Measurements from ENCODE around the gene TLX2.

DNA sequence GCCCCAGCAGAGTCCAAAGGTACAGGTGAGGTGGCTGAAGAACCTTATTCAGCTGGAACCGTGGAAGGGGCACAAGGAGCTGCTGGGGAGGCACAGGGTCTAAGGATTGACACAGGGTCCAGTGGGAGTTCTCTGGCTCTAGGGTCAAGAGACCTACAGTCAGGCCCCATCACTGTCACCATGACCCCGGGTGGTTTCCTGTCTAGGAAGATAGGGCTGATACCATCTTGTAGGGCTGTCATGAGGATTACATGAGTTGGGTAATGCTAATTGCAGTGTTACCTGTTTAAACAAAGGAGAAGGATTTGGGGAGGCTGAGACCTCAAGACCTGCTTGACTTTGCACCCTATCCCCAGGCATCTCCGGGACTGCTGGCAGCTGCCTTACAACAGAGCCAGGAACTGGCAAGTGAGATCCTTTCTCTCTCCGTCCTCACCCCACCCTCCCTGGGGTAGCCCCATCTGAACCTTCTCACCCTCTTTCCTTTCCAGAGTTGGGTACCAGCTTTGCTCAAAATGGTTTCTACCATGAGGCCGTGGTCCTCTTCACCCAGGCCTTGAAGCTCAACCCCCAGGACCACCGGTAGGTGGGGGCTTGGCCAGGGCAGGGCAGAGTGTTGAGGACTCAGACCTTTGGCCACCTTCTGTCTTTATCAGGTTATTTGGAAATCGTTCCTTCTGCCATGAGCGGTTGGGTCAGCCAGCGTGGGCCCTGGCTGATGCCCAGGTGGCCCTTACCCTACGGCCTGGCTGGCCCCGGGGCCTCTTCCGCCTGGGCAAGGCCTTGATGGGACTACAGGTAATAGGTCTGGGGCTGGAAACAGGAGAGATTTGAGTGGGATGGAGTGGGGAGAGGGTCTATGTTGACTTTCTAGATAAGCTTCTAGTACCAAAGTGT, 22.4 kb upstream of the TLX2 start:
- TF ChIP-seq, protein P1, sequence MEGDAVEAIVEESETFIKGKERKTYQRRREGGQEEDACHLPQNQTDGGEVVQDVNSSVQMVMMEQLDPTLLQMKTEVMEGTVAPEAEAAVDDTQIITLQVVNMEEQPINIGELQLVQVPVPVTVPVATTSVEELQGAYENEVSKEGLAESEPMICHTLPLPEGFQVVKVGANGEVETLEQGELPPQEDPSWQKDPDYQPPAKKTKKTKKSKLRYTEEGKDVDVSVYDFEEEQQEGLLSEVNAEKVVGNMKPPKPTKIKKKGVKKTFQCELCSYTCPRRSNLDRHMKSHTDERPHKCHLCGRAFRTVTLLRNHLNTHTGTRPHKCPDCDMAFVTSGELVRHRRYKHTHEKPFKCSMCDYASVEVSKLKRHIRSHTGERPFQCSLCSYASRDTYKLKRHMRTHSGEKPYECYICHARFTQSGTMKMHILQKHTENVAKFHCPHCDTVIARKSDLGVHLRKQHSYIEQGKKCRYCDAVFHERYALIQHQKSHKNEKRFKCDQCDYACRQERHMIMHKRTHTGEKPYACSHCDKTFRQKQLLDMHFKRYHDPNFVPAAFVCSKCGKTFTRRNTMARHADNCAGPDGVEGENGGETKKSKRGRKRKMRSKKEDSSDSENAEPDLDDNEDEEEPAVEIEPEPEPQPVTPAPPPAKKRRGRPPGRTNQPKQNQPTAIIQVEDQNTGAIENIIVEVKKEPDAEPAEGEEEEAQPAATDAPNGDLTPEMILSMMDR (IDR thresholded peaks at IDR 0.05) = no peak
- TF ChIP-seq POLR2A (IDR thresholded peaks at IDR 0.05) = no peak

All from lower leg skin (tissue), 3 donors.